SK-N-SH (cell line): ENCODE measurements around the gene HBP1. TPM values are rescaled to one million over a fixed set of nuclear protein-coding genes. Genes with fewer than 3 reads are reported as not detected.

Experiments used
- CTCF ChIA-PET: fragments of 300-600, 350-600 bp; formaldehyde crosslinking; extraction: SDS; loops from one replicate; lab custom pipeline; 2021; lab: Yijun Ruan, JAX
- POLR2A ChIA-PET: fragments of 350-600 bp; sonication (Branson Sonifier 250); formaldehyde crosslinking; extraction: SDS; loops from one replicate; lab custom pipeline; 2020; ENCODE audit warnings: antibody characterized with exemption, inconsistent platforms; lab: Yijun Ruan, JAX
- DNase-seq: peaks from one replicate; pipeline ENCODE4 v3.0.0; 2012
- H2AFZ ChIP-seq: fragments of 200-600 bp; sonication (generic); 2 replicates; pipeline ENCODE4 v1.8.1; 2016; ENCODE audit warnings: antibody characterized with exemption, mild to moderate bottlenecking, low read depth
- H3F3A ChIP-seq: fragments of 200-600 bp; sonication (generic); replicated peaks from 2 replicates; pipeline ENCODE3; 2016; ENCODE audit warnings: antibody characterized with exemption, mild to moderate bottlenecking; ENCODE audit not compliant: insufficient read depth
- H3K27ac ChIP-seq, 2 experiments: fragments of 200-500 bp in 1 of 2; fragments of 200-600 bp in 1 of 2; sonication (Bioruptor generic) in 1 of 2; sonication (generic), shearing (Covaris generic) in 1 of 2; 2 replicates each; pipeline versions ENCODE4 v1.5.1 to v1.6.1; 2014 to 2016; ENCODE audit warnings: low read depth in 2 of 2, inconsistent platforms in 1 of 2, low read length in 1 of 2, mild to moderate bottlenecking in 1 of 2, mixed read lengths in 1 of 2
- H3K27me3 ChIP-seq: fragments of 200-600 bp; sonication (generic), shearing (Covaris generic); 2 replicates; pipeline ENCODE4 v1.6.1; 2016; ENCODE audit warnings: mixed run types; ENCODE audit not compliant: insufficient read depth
- H3K36me3 ChIP-seq, 2 experiments: fragments of 200-500 bp in 1 of 2; fragments of 200-600 bp in 1 of 2; sonication (Bioruptor generic) in 1 of 2; sonication (generic) in 1 of 2; replicated peaks in 1 of 2; 2 replicates each; pipeline versions ENCODE3 to v1.5.1; 2014 to 2016; ENCODE audit warnings: low read length in 1 of 2, mild to moderate bottlenecking in 1 of 2; ENCODE audit not compliant: insufficient read depth in 2 of 2, control insufficient read depth in 1 of 2
- H3K4me1 ChIP-seq, 2 experiments: fragments of 200-500 bp in 1 of 2; fragments of 200-600 bp in 1 of 2; sonication (Bioruptor generic) in 1 of 2; sonication (generic), shearing (Covaris generic) in 1 of 2; 2 replicates each; pipeline versions ENCODE4 v1.5.1 to v1.6.1; 2014 to 2016; ENCODE audit warnings: low read depth in 1 of 2, low read length in 1 of 2, mixed run types in 1 of 2; ENCODE audit not compliant: insufficient read depth in 2 of 2, control insufficient read depth in 1 of 2
- H3K4me2 ChIP-seq: fragments of 200-600 bp; sonication (generic), shearing (Covaris generic); 2 replicates; pipeline ENCODE4 v1.6.1; 2017; ENCODE audit warnings: mixed run types
- H3K4me3 ChIP-seq, 2 experiments: fragments of 200-500 bp in 1 of 2; fragments of 200-600 bp in 1 of 2; sonication (Bioruptor generic) in 1 of 2; sonication (generic), shearing (Covaris generic) in 1 of 2; 2 replicates each; pipeline versions ENCODE4 v1.5.1 to v1.8.1; 2014 to 2016; ENCODE audit warnings: low read depth in 2 of 2, inconsistent platforms in 1 of 2, low read length in 1 of 2, mild to moderate bottlenecking in 1 of 2, mixed read lengths in 1 of 2, moderate library complexity in 1 of 2
- H3K79me2 ChIP-seq: fragments of 200-600 bp; sonication (generic); 2 replicates; pipeline ENCODE4 v1.8.1; 2017; ENCODE audit warnings: mild to moderate bottlenecking; ENCODE audit not compliant: insufficient read depth
- H3K9ac ChIP-seq: fragments of 200-600 bp; sonication (generic); 2 replicates; pipeline ENCODE4 v1.6.1; 2017; ENCODE audit warnings: mixed run types
- H3K9me2 ChIP-seq: fragments of 200-600 bp; sonication (generic); 2 replicates; pipeline ENCODE4 v1.6.1; 2017; ENCODE audit warnings: mixed run types
- H3K9me3 ChIP-seq: fragments of 200-600 bp; sonication (generic); 2 replicates; pipeline ENCODE4 v1.6.1; 2017; ENCODE audit warnings: mixed run types, mild to moderate bottlenecking, moderate library complexity
- H4K20me1 ChIP-seq: fragments of 200-600 bp; sonication (generic); 2 replicates; pipeline ENCODE4 v1.6.1; 2017; ENCODE audit warnings: mild to moderate bottlenecking, mixed run types; ENCODE audit not compliant: insufficient read depth
- CHD2 ChIP-seq: fragments of 150-350 bp; IDR thresholded peaks from 2 replicates; pipeline ENCODE4 v1.6.1; 2018; ENCODE audit warnings: low read length; ENCODE audit not compliant: partially characterized antibody
- EP300 ChIP-seq, 2 experiments: IDR thresholded peaks; 2 replicates each; pipeline versions ENCODE4 v1.4.0 to v1.6.1; 2012; ENCODE audit warnings: borderline replicate concordance in 1 of 2, low read depth in 1 of 2, low read length in 1 of 2
- FOXM1 ChIP-seq: IDR thresholded peaks from 2 replicates; pipeline ENCODE4 v1.4.0; 2012; ENCODE audit warnings: low read depth, mild to moderate bottlenecking
- GABPA ChIP-seq: IDR thresholded peaks from 2 replicates; pipeline ENCODE4 v1.4.0; 2012; ENCODE audit warnings: low read depth, mild to moderate bottlenecking
- GATA2 ChIP-seq: sonication (generic); formaldehyde crosslinking; IDR thresholded peaks from 2 replicates; pipeline ENCODE4 v1.5.0; 2020; ENCODE audit warnings: mild to moderate bottlenecking, missing genetic modification reagents
- MXI1 ChIP-seq: IDR thresholded peaks from 2 replicates; pipeline ENCODE4 v1.6.1; 2012; ENCODE audit warnings: mild to moderate bottlenecking, low read depth, low read length, improper control_type of control experiment
- NRF1 ChIP-seq: IDR thresholded peaks from 2 replicates; pipeline ENCODE4 v1.6.1; 2012; ENCODE audit warnings: low read depth, mild to moderate bottlenecking, low read length
- RAD21 ChIP-seq: IDR thresholded peaks from 2 replicates; pipeline ENCODE4 v1.6.1; 2012; ENCODE audit warnings: mild to moderate bottlenecking, low read length
- RFX5 ChIP-seq: IDR thresholded peaks from 2 replicates; pipeline ENCODE4 v1.6.1; 2012; ENCODE audit warnings: mild to moderate bottlenecking, improper control_type of control experiment, low read length
- SIN3A ChIP-seq: IDR thresholded peaks from 2 replicates; pipeline ENCODE4 v1.6.1; 2012; ENCODE audit warnings: low read depth, mild to moderate bottlenecking, low read length, moderate library complexity, borderline replicate concordance
- TEAD4 ChIP-seq: IDR thresholded peaks from 2 replicates; pipeline ENCODE4 v1.4.0; 2012; ENCODE audit warnings: mild to moderate bottlenecking, borderline replicate concordance; ENCODE audit not compliant: insufficient read depth
- YY1 ChIP-seq: IDR thresholded peaks from 2 replicates; pipeline ENCODE4 v1.4.0; 2012; ENCODE audit warnings: low read depth, mild to moderate bottlenecking
- WGBS: methylation state at CpG from one replicate; pipeline ENCODE4 v1.1.6; 2017; ENCODE audit warnings: low lambda C conversion rate; 5-methylcytosine and 5-hydroxymethylcytosine counted together
- polyA plus RNA-seq, 3 experiments: library from polyadenylated mRNA; depleted of rRNA; stranded (reverse); fragments of >200 nt; gene quantifications; 2 replicates each; pipeline ENCODE4 v1.2.3, GENCODE V29; 2012
- TF ChIP-seq, protein P1 (sequence below): IDR thresholded peaks from 2 replicates; pipeline ENCODE4 v1.4.0; 2012; ENCODE audit warnings: low read depth, borderline replicate concordance
- TF ChIP-seq, protein P2 (sequence below): fragments of 200-600 bp; sonication (generic); IDR thresholded peaks from 2 replicates; pipeline ENCODE4 v1.6.1; 2017; ENCODE audit warnings: antibody characterized with exemption, mild to moderate bottlenecking, moderate library complexity

HBP1 gene
- polyA plus RNA-seq, 1 of the 3 experiments (the other 2 are of a cell fraction), result 27.2 TPM

DNA sequence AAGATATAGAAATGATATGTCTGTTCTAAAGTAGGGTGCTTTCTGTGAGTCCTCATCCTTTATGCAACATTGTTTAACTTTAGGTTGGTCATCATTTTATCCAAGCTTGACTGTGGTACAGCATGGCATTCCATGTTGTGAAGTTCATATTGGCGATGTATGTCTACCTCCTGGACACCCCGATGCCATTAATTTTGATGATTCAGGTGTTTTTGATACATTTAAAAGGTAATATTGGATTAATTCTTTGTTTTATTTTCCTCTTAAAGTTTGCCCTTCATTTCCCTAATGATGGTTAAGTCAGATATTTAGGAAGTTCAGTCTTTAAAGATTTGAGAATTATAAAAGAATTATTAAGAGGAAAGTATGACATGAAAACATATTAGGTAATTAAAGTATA is 21.3 kb downstream of the HBP1 start (continued):
- TF ChIP-seq EP300 (IDR thresholded peaks at IDR 0.05; ENCODE audit: borderline replicate concordance in 1 of 2, low read depth in 1 of 2, low read length in 1 of 2) (no peak), NRF1 (no peak), CHD2 (no peak), GATA2 (CRISPR knock-in tag) (no peak), FOXM1 (no peak), SIN3A (no peak)
- TF ChIP-seq, protein P1, sequence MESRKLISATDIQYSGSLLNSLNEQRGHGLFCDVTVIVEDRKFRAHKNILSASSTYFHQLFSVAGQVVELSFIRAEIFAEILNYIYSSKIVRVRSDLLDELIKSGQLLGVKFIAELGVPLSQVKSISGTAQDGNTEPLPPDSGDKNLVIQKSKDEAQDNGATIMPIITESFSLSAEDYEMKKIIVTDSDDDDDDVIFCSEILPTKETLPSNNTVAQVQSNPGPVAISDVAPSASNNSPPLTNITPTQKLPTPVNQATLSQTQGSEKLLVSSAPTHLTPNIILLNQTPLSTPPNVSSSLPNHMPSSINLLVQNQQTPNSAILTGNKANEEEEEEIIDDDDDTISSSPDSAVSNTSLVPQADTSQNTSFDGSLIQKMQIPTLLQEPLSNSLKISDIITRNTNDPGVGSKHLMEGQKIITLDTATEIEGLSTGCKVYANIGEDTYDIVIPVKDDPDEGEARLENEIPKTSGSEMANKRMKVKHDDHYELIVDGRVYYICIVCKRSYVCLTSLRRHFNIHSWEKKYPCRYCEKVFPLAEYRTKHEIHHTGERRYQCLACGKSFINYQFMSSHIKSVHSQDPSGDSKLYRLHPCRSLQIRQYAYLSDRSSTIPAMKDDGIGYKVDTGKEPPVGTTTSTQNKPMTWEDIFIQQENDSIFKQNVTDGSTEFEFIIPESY, result no peak

- H3K27me3 ChIP-seq, result no peaks in the 10 kb centered on the region
- H3K27ac ChIP-seq, result no peak overlapping the region; a peak in 1 of 4 replicates
- no peaks in the 10 kb centered on the region for H3K9me3 ChIP-seq
- H4K20me1 ChIP-seq, result no peaks in the 10 kb centered on the region
- ChIA-PET POLR2A (no interaction called here), CTCF (interaction anchor here (0.9 to 3.3 kb wide), 14 partner anchors 9 to 685 kb away, joined by 3 to 22 read pairs (median 5); no protein-coding TSS in a partner anchor)
- no peaks in the 10 kb centered on the region for H3K4me1 ChIP-seq
- no peaks in the 10 kb centered on the region for H3K9me2 ChIP-seq
- H3K4me2 ChIP-seq, result no peak overlapping the region
- no peak for TF ChIP-seq NRF1
- no peak for TF ChIP-seq GABPA
- TF ChIP-seq, protein P1, result no peak
- TF ChIP-seq RFX5, result no peak
- TF ChIP-seq, protein P2, sequence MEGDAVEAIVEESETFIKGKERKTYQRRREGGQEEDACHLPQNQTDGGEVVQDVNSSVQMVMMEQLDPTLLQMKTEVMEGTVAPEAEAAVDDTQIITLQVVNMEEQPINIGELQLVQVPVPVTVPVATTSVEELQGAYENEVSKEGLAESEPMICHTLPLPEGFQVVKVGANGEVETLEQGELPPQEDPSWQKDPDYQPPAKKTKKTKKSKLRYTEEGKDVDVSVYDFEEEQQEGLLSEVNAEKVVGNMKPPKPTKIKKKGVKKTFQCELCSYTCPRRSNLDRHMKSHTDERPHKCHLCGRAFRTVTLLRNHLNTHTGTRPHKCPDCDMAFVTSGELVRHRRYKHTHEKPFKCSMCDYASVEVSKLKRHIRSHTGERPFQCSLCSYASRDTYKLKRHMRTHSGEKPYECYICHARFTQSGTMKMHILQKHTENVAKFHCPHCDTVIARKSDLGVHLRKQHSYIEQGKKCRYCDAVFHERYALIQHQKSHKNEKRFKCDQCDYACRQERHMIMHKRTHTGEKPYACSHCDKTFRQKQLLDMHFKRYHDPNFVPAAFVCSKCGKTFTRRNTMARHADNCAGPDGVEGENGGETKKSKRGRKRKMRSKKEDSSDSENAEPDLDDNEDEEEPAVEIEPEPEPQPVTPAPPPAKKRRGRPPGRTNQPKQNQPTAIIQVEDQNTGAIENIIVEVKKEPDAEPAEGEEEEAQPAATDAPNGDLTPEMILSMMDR, result peak; percentile 54
- TF ChIP-seq MXI1, result no peak
- TF ChIP-seq RAD21, result peak; percentile 27; the same call in 1 of the 2 replicates
- no peak for TF ChIP-seq YY1
- no peak for TF ChIP-seq TEAD4
- no peaks in the 10 kb centered on the region for H3K79me2 ChIP-seq
- H3F3A ChIP-seq, result peaks cover 8% of the 10 kb centered on the region
- no peak overlapping the region for H2AFZ ChIP-seq
- no peak overlapping the region for H3K4me3 ChIP-seq
- peaks cover 65 to 80% of the 10 kb centered on the region in 2 experiments for H3K36me3 ChIP-seq
- no peak overlapping the region for H3K9ac ChIP-seq
- DNase-seq, result no peak
- WGBS, result 98% methylated on average over 1 of the region's 1 CpG
Observed at GRCh38 chr7:107194052-107194451, 25.2 kb downstream of the HBP1 start.
